GM12878 (cell line): ENCODE data around the gene FBXL17. TPM values are rescaled to one million over a fixed set of nuclear protein-coding genes. Genes with fewer than 3 reads are reported as not detected.

Source experiments
- ATAC-seq: fragments of 200-7000 bp; cut with Tn5 transposase; 3 replicates; pipeline ENCODE4 v1.9.1; 2020; ENCODE audit warnings: mild to moderate bottlenecking, moderate library complexity
- BruUV-seq: library from RNA; stranded (reverse); fragments of 400-500 nt; replicated peaks from 2 replicates; lab custom pipeline; 2021; lab: Mats Ljungman, UMichigan
- CTCF ChIA-PET: fragments of 300-600 bp; sonication (Branson Sonifier 250); formaldehyde crosslinking; extraction: SDS; loops from one replicate; lab custom pipeline; 2021; ENCODE audit warnings: inconsistent platforms; lab: Yijun Ruan, JAX
- POLR2A ChIA-PET: fragments of 350-600 bp; formaldehyde crosslinking; extraction: SDS; loops from one replicate; lab custom pipeline; 2021; ENCODE audit warnings: inconsistent platforms; lab: Charles Lee
- RAD21 ChIA-PET: fragments of 300-600 bp; sonication (Branson Sonifier 250); formaldehyde crosslinking; loops from one replicate; lab custom pipeline; 2023; ENCODE audit warnings: antibody characterized with exemption; ENCODE audit not compliant: unreplicated experiment; lab: Charles Lee
- SMC1A ChIA-PET: fragments of 300-600 bp; sonication (Branson Sonifier 250); formaldehyde crosslinking; loops from one replicate; lab custom pipeline; 2023; ENCODE audit not compliant: unreplicated experiment, uncharacterized antibody; lab: Charles Lee
- DNase-seq: peaks from one replicate; pipeline ENCODE4 v3.0.0-alpha.2; 2011; ENCODE audit warnings: low read depth, low spot score
- FAIRE-seq: peaks from 3 replicates; lab custom pipeline; 2011; peaks lifted over from hg19 to GRCh38; lab: Jason Lieb, UNC
- H2AFZ ChIP-seq: 2 replicates; pipeline ENCODE4 v1.6.0; 2011; ENCODE audit warnings: low read depth, low read length, control low read depth; ENCODE audit not compliant: control insufficient read depth
- H3K27ac ChIP-seq: 2 replicates; pipeline ENCODE4 v1.5.1; 2011; ENCODE audit warnings: control low read depth; ENCODE audit not compliant: control insufficient read depth, insufficient read depth
- H3K27me3 ChIP-seq, 2 experiments: replicated peaks in 1 of 2; 2 replicates each; pipeline versions ENCODE4 v1.6.0 to v1.6.1; 2011; ENCODE audit warnings: low read length in 1 of 2; ENCODE audit not compliant: control insufficient read depth in 2 of 2, insufficient read depth in 2 of 2
- H3K36me3 ChIP-seq, 2 experiments: 2 replicates each; pipeline ENCODE4 v1.5.1; 2011; ENCODE audit warnings: low read length in 1 of 2; ENCODE audit not compliant: control insufficient read depth in 2 of 2, insufficient read depth in 2 of 2
- H3K4me1 ChIP-seq: 2 replicates; pipeline ENCODE4 v1.6.1; 2011; ENCODE audit warnings: mild to moderate bottlenecking, low read length, moderate library complexity, mixed read lengths; ENCODE audit not compliant: control insufficient read depth, insufficient read depth
- H3K4me2 ChIP-seq: 2 replicates; pipeline ENCODE4 v1.6.0; 2011; ENCODE audit warnings: control low read depth; ENCODE audit not compliant: control insufficient read depth, insufficient read depth
- H3K4me3 ChIP-seq: fragments of 200-600 bp; sonication (generic); 2 replicates; pipeline ENCODE4 v1.5.1; 2016
- H3K79me2 ChIP-seq: 2 replicates; pipeline ENCODE4 v1.6.0; 2011; ENCODE audit warnings: low read length; ENCODE audit not compliant: control insufficient read depth, insufficient read depth
- H3K9ac ChIP-seq: 2 replicates; pipeline ENCODE4 v1.8.0; 2011; ENCODE audit warnings: low read length, control low read depth, mixed read lengths; ENCODE audit not compliant: control insufficient read depth, insufficient read depth
- H3K9me3 ChIP-seq: replicated peaks from 3 replicates; pipeline ENCODE4 v1.5.1; 2011; ENCODE audit warnings: mild to moderate bottlenecking, low read length; ENCODE audit not compliant: control insufficient read depth, insufficient read depth
- H4K20me1 ChIP-seq: 2 replicates; pipeline ENCODE4 v1.6.0; 2011; ENCODE audit not compliant: control insufficient read depth, insufficient read depth
- CBX3 ChIP-seq: fragments of 200-600 bp; sonication (generic); IDR thresholded peaks from 2 replicates; pipeline ENCODE4 v1.6.1; 2016; ENCODE audit warnings: low read depth, borderline replicate concordance
- EED ChIP-seq: sonication (generic); IDR thresholded peaks from 2 replicates; pipeline ENCODE4 v1.6.1; 2016; ENCODE audit warnings: antibody characterized with exemption, low read depth
- GABPA ChIP-seq: IDR thresholded peaks from 2 replicates; pipeline ENCODE4 v1.6.1; 2014; ENCODE audit warnings: antibody characterized with exemption, low read depth, mild to moderate bottlenecking, inconsistent platforms
- JUNB ChIP-seq: IDR thresholded peaks from 2 replicates; pipeline ENCODE4 v1.6.1; 2016; ENCODE audit warnings: antibody characterized with exemption, mild to moderate bottlenecking
- MEF2B ChIP-seq: fragments of 450-650 bp; IDR thresholded peaks from 2 replicates; pipeline ENCODE4 v1.6.1; 2018; ENCODE audit warnings: mild to moderate bottlenecking, moderate library complexity; ENCODE audit not compliant: partially characterized antibody, poor library complexity, severe bottlenecking
- NBN ChIP-seq: fragments of 450-650 bp; IDR thresholded peaks from 2 replicates; pipeline ENCODE4 v1.6.1; 2016
- NFYB ChIP-seq: IDR thresholded peaks from 2 replicates; pipeline ENCODE4 v1.6.1; 2011; ENCODE audit warnings: low read depth, mild to moderate bottlenecking, low read length, improper control_type of control experiment, moderate library complexity; ENCODE audit not compliant: insufficient read depth
- PAX8 ChIP-seq: fragments of 450-650 bp; IDR thresholded peaks from 2 replicates; pipeline ENCODE4 v1.6.1; 2017; ENCODE audit warnings: mild to moderate bottlenecking, moderate library complexity
- RELA ChIP-seq: fragments of 450-650 bp; IDR thresholded peaks from 2 replicates; pipeline ENCODE4 v1.8.0; 2014; ENCODE audit warnings: borderline replicate concordance; ENCODE audit not compliant: partially characterized antibody
- RFX5 ChIP-seq: IDR thresholded peaks from 2 replicates; pipeline ENCODE4 v1.6.1; 2011; ENCODE audit warnings: low read depth, low read length, improper control_type of control experiment
- SMARCA5 ChIP-seq: fragments of 450-650 bp; IDR thresholded peaks from 2 replicates; pipeline ENCODE4 v1.6.1; 2017; ENCODE audit warnings: mild to moderate bottlenecking
- SRF ChIP-seq, 2 experiments: IDR thresholded peaks; 2 replicates each; pipeline ENCODE4 v1.6.1; 2011; ENCODE audit warnings: low read depth in 2 of 2, low read length in 2 of 2, mild to moderate bottlenecking in 1 of 2, moderate library complexity in 1 of 2
- TCF3 ChIP-seq: IDR thresholded peaks from 2 replicates; pipeline ENCODE4 v1.6.1; 2012; ENCODE audit warnings: low read depth, mild to moderate bottlenecking, low read length, borderline replicate concordance; ENCODE audit not compliant: insufficient read depth
- YBX1 ChIP-seq: fragments of 450-650 bp; IDR thresholded peaks from 2 replicates; pipeline ENCODE4 v1.6.1; 2016; ENCODE audit warnings: antibody characterized with exemption
- ZZZ3 ChIP-seq: IDR thresholded peaks from 2 replicates; pipeline ENCODE4 v1.6.1; 2011; ENCODE audit warnings: low read depth; ENCODE audit not compliant: control insufficient read depth, insufficient read length
- WGBS: methylation state at CpG from one replicate; pipeline ENCODE4 v1.1.6; 2016; ENCODE audit warnings: low lambda C conversion rate; ENCODE audit not compliant: insufficient replicate concordance, insufficient coverage; ENCODE audit errors: missing lambda C conversion rate; 5-methylcytosine and 5-hydroxymethylcytosine counted together
- in situ Hi-C: fragments of 300-500 bp; cut with MboI; formaldehyde crosslinking; loops from 9 replicates; pipeline ENCODE4 v1.14.3; 2018; ENCODE audit warnings: mixed read lengths
- intact Hi-C: fragments of 100-400 bp; cut with micrococcal nuclease; formaldehyde crosslinking; loops from one replicate; pipeline ENCODE4 v1.14.2; 2022; ENCODE audit not compliant: unreplicated experiment
- polyA plus RNA-seq, 11 experiments: library from polyadenylated mRNA; depleted of rRNA in 4 of 11; unstranded in 6 of 11; stranded (reverse) in 5 of 11; fragments of >200 nt; fragmentation: Nextera tagmentation in 4 of 11; fragmentation: Illumina TruSeq in 1 of 11; extraction: Ambion mirVana in 4 of 11; extraction: Trizol in 1 of 11; gene quantifications; 1 replicate in 1 of 11; 2 replicates in 10 of 11; pipeline versions ENCODE4 v1.2.1 to v1.2.3, GENCODE V29; 2011 to 2016; ENCODE audit warnings: inconsistent platforms in 2 of 11, missing spikeins in 2 of 11, low read depth in 1 of 11
- total RNA-seq, 4 experiments: library from RNA; depleted of rRNA in 3 of 4; stranded (reverse); fragments of >200 nt in 3 of 4; fragmentation: Illumina TruSeq in 1 of 4; extraction: Trizol in 1 of 4; gene quantifications; 2 replicates each; pipeline versions ENCODE4 v1.2.1 to v1.2.3, GENCODE V29; 2013 to 2021

FBXL17 gene
- total and polyA plus RNA-seq, 10 of the 15 experiments (the other 5 are each of a cell fraction or from before 2014, with no cell fraction given), result 0.88 to 9.0 (median 4.4) TPM

- RAD21 ChIA-PET, result no interaction called here
- no peak overlapping the region for H3K4me3 ChIP-seq
- no peaks in the 10 kb centered on the region for H3K79me2 ChIP-seq
- in situ Hi-C loops (no loop called here), intact Hi-C loops (no loop called here)
- H3K4me1 ChIP-seq, result no peaks in the 10 kb centered on the region
- no peak for ATAC-seq
- SMC1A ChIA-PET, result no interaction called here
- no peaks in the 10 kb centered on the region; the same call in 1 of the 3 replicates for H3K9me3 ChIP-seq
- WGBS, result 49% methylated on average over 3 of the region's 3 CpGs
- H3K4me2 ChIP-seq, result no peak overlapping the region
- H3K27ac ChIP-seq, result no peak overlapping the region
- no peak overlapping the region for H3K9ac ChIP-seq
- no peak for TF ChIP-seq ZZZ3
- TF ChIP-seq SMARCA5, result no peak
- TF ChIP-seq SRF (IDR thresholded peaks at IDR 0.05; ENCODE audit: low read depth in 2 of 2, low read length in 2 of 2), result no peak
- TF ChIP-seq TCF3, result no peak
- no peak for TF ChIP-seq RELA
- TF ChIP-seq NBN, result no peak
- TF ChIP-seq YBX1, result no peak
- no peak for TF ChIP-seq PAX8
- no peak for TF ChIP-seq EED
- H3K27me3 ChIP-seq, result no peaks in the 10 kb centered on the region
- no peak for DNase-seq
- no peak for FAIRE-seq
- POLR2A ChIA-PET, result no interaction called here
- no peaks in the 10 kb centered on the region for H4K20me1 ChIP-seq
- no TSS peak for BruUV-seq
- CTCF ChIA-PET, result no interaction called here
- H2AFZ ChIP-seq, result no peak overlapping the region
- no peaks in the 10 kb centered on the region for H3K36me3 ChIP-seq
Measured at GRCh38 chr5:108212775-108213346, 169.0 kb downstream of the FBXL17 start.

- Histone ChIP-seq H3K79me2 (no peaks in the 10 kb centered on the region), H3K9me3 (no peaks in the 10 kb centered on the region), H3K4me3 (no peak overlapping the region), H2AFZ (no peak overlapping the region), H3K9ac (no peak overlapping the region), H3K36me3 (no peaks in the 10 kb centered on the region), H3K27me3 (no peaks in the 10 kb centered on the region), H3K4me1 (no peaks in the 10 kb centered on the region), H3K4me2 (no peak overlapping the region), H4K20me1 (no peaks in the 10 kb centered on the region), H3K27ac (no peak overlapping the region)
- POLR2A ChIA-PET, result no interaction called here
- BruUV-seq, result no TSS peak
- FAIRE-seq, result no peak
- SMC1A ChIA-PET, result no interaction called here
- CTCF ChIA-PET, result no interaction called here
- no peak for DNase-seq
- TF ChIP-seq RFX5, result no peak
- no peak for TF ChIP-seq CBX3
- TF ChIP-seq MEF2B, result no peak
- no peak for TF ChIP-seq GABPA
- no peak for TF ChIP-seq NFYB
- 0 out of 2 replicates have a peak, but pooled peaks have one; percentile 7 for TF ChIP-seq JUNB
- in situ Hi-C loops (no loop called here), intact Hi-C loops (no loop called here)
- ATAC-seq, result no peak; the same call in 1 of the 3 replicates
- whole genome bisulfite sequencing, result 100% methylated on average over 2 of the region's 2 CpGs
- RAD21 ChIA-PET, result no interaction called here
Measured at GRCh38 chr5:108206707-108207106, 175.2 kb downstream of the FBXL17 start.
